ENCODE measurements around the gene BASP1.
"Not testable (repeated sequence)": the region's sequence is repeated elsewhere in the genome, so short reads cannot be mapped to it uniquely, and the experiment has no call there.

Gene BASP1

GRCh38 chr5:17294639-17295311, 77.3 kb downstream of the BASP1 start:
- no peak for DNase-seq

- no peak for DNase-seq
Measured at GRCh38 chr5:17295671-17296070, 78.2 kb downstream of the BASP1 start.

GRCh38 chr5:17302106-17302505, 84.7 kb downstream of the BASP1 start:
- DNase-seq, result no peak

- DNase-seq, result no peak
Measured at GRCh38 chr5:17302604-17303003, 85.2 kb downstream of the BASP1 start.

- no peak for DNase-seq
Measured at GRCh38 chr5:17304282-17304681, 86.9 kb downstream of the BASP1 start.

- DNase-seq, result no peak
Measured at GRCh38 chr5:17305017-17305416, 87.6 kb downstream of the BASP1 start.

- no peak for DNase-seq
Measured at GRCh38 chr5:17305964-17306725, 88.7 kb downstream of the BASP1 start.

- no peak for DNase-seq
Measured at GRCh38 chr5:17306726-17307091, 89.3 kb downstream of the BASP1 start.

GRCh38 chr5:17307440-17307839, 90.0 kb downstream of the BASP1 start:
- DNase-seq, result not testable (repeated sequence)

- DNase-seq, result no peak
Measured at GRCh38 chr5:17308326-17309065, 91.1 kb downstream of the BASP1 start.

GRCh38 chr5:17309462-17309861, 92.0 kb downstream of the BASP1 start:
- no peak for DNase-seq

- DNase-seq, result not testable (repeated sequence)
Measured at GRCh38 chr5:17310502-17310901, 93.1 kb downstream of the BASP1 start.

- not testable (repeated sequence) for DNase-seq
Measured at GRCh38 chr5:17311811-17312210, 94.4 kb downstream of the BASP1 start.

- DNase-seq, result no peak
Measured at GRCh38 chr5:17312358-17312757, 94.9 kb downstream of the BASP1 start.

- no peak for DNase-seq
Measured at GRCh38 chr5:17314907-17315471, 97.6 kb downstream of the BASP1 start.

- no peak for DNase-seq
Measured at GRCh38 chr5:17315710-17316221, 98.3 kb downstream of the BASP1 start.

- DNase-seq, result no peak
Measured at GRCh38 chr5:17316970-17317459, 99.6 kb downstream of the BASP1 start.

GRCh38 chr5:17317473-17317872, 100.0 kb downstream of the BASP1 start:
- DNase-seq, result no peak

- DNase-seq, result not testable (repeated sequence)
Measured at GRCh38 chr5:17319095-17319494, 101.7 kb downstream of the BASP1 start.

GRCh38 chr5:17325770-17326599, 108.6 kb downstream of the BASP1 start:
- no peak for DNase-seq
